GM12874 (cell line): ENCODE data around the gene PDE4D.

ENCODE experiments used
- TF ChIP-seq, protein P1 (sequence below): IDR thresholded peaks from 2 replicates; pipeline ENCODE4 v1.5.1; 2011; ENCODE audit warnings: low read depth, mild to moderate bottlenecking, control low read depth, low read length, moderate library complexity; ENCODE audit not compliant: insufficient read depth

PDE4D gene

DNA sequence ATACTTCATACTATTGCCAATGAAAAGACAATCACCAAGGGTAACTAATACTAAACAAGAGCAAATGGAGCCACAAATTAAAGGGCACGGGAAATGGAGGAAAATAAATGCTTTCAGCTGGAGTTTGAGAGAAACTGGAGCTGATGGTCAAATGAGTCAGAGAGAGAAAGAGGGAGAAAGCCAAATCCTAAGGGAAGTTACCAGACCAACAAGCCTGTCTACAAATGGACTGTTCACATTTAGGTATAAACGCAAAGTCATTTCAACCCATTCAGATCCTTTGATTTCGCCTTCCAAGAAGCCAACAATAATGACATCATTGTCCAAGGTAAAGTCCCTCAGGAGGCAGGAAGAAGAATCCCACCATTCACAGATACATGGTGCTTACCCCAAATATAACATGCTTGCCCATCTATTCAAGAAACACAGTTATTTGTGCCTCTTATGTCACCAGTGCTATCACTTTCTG, 958.9 kb downstream of the PDE4D start:
- TF ChIP-seq, protein P1, sequence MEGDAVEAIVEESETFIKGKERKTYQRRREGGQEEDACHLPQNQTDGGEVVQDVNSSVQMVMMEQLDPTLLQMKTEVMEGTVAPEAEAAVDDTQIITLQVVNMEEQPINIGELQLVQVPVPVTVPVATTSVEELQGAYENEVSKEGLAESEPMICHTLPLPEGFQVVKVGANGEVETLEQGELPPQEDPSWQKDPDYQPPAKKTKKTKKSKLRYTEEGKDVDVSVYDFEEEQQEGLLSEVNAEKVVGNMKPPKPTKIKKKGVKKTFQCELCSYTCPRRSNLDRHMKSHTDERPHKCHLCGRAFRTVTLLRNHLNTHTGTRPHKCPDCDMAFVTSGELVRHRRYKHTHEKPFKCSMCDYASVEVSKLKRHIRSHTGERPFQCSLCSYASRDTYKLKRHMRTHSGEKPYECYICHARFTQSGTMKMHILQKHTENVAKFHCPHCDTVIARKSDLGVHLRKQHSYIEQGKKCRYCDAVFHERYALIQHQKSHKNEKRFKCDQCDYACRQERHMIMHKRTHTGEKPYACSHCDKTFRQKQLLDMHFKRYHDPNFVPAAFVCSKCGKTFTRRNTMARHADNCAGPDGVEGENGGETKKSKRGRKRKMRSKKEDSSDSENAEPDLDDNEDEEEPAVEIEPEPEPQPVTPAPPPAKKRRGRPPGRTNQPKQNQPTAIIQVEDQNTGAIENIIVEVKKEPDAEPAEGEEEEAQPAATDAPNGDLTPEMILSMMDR: no peak

DNA sequence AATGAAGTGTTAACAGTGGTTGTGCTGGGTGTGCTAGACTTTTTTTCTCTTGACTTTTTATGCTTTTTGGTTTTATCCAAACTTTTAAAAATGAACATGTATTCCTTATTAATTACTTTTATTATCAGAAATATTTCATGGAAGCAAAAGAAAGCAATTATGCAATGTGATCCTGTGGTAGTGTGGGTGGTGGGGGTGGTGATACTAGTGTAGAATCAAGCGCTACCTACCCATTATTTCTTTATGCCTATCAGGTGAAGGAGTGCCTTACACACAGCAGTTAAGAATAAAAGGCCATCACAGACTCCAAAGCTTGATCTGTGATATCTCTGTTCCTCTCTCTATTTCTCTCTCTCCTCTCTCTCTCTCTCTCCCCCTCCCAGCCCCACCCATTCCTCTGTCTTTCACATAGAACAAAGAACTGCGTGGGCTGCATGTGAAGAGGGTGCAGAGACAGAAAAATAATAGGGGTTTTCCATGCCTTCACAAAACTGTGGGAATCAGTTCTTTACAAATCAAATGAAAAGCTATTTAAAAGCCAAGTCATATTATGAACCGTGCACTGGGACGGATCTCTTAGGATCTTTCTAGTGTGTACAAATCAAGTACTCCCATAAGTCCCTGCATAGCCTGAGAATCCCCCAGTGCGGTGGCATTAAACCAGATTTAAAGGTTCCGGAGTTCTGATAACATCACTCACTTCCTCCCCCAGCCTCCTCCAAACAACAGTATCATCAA, 959.5 kb downstream of the PDE4D start:
- TF ChIP-seq, protein P1: no peak

DNA sequence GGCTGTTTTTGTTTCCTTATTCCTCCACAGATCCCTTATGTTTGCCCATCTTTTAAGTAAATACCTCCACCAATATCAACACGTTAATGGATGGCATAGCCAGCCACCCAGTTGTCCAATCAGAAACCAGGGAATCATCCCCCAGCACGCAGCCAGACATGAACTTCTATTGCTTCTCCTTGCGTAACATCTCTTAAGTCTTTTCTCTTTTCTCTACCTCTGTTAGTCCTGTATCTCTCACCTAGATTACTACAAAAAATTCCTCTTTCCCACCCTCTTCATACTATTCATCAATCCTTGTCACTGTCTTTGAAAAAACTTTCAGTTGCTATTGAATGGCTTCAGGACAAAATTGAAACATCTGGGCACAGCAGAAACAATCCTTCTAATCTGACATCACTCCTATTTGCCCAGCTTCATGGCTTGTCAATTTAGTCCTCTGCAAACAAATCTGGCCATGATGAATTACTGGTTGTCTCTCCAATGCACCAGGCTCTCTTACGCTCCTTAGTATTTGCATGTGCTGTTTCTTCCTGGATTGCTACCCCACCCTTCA, 961.4 kb downstream of the PDE4D start:
- TF ChIP-seq, protein P1: no peak

DNA sequence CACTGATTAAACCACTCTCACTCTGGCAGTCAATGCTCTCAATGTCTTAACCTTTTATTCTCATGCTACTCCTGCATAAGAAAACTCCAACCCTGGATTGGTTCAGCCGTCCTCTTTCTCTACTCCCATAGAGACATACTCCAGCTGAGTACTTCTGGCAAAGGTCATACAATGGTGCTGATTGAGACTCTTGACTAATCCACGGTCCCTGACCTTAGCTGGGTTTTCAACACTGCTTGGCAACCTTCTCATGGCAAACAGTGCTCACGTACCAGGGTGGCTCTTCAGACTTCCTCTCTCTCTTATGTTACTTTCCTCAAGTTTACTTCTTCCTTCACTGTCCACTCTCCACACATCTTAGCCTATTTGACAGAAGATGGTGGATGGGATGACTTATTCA, 963.0 kb downstream of the PDE4D start:
- TF ChIP-seq, protein P1: no peak

DNA sequence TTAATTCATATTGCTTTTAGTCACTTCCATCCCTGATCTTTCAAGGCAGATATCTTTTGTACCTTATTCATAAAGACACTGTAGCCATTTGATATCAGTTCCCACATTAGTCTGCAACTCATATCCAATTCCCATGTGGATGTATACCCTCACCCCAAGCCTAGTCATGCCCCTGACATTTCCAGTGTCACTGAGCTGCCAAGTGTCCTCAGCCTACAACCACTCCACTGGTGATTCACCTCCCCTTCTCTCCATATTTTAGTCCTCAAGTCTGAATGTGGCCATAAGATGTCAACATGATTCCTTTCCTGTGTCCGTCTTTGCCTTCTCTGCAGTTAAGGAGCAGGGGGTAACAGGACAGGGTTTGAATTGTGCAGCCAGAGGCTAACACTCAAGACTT, 963.8 kb downstream of the PDE4D start:
- TF ChIP-seq, protein P1: no peak

DNA sequence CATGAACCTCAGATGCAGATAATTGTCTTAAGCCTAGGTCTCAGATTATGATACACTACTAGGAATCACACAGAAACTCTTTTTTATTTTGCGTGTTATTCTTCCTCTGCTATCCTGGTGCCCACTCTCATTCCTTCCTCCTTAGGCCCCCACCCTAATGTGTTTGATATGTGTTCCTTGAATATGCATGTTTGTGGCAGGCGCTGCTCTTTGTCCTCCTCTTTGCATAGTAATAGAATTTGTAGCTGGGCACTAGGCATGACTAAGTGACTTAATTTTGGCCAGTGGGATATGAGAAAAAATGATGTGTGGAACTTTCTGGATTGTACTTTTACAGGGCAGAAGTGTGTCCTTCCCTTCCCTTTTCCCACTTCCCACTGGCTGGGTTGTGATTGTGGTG, 965.6 kb downstream of the PDE4D start:
- TF ChIP-seq, protein P1: no peak

DNA sequence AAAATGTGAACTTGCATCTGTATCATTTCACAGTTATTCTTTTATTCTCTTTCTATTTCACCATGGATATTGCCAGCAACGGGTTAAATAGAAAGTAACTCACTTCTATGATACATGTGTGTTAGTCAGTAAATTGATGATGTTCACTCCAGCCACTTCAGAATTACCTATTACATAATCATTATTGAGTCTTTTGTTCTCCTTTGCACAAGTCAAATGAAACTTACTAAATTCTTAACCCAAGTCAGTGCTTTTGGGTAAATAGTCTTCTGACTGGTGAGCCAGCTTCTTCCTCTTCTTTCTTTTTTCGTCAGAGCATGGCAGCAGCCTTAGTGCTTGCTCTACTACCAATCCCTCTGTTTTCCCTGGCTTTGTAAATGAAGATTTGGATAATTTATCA, 966.3 kb downstream of the PDE4D start:
- TF ChIP-seq, protein P1: no peak
